BE2C (cell line): Measurements from ENCODE around the gene LGI1.

Experiments
- DNase-seq: peaks from one replicate; pipeline ENCODE4 v3.0.0-alpha.2; 2020
- H3K27me3 ChIP-seq: fragments of 250-450 bp; sonication (Bioruptor Pico); 2 replicates; pipeline ENCODE4 v1.5.1; 2020; ENCODE audit warnings: mild to moderate bottlenecking
- H3K36me3 ChIP-seq: fragments of 250-450 bp; sonication (Bioruptor Pico); 2 replicates; pipeline ENCODE4 v1.5.1; 2020; ENCODE audit warnings: mild to moderate bottlenecking
- H3K4me1 ChIP-seq: fragments of 250-450 bp; sonication (Bioruptor Pico); 2 replicates; pipeline ENCODE4 v1.5.1; 2020
- H3K4me3 ChIP-seq: 2 replicates; pipeline ENCODE4 v1.5.1; 2011; ENCODE audit warnings: low read depth, low read length
- H3K9me3 ChIP-seq: fragments of 250-450 bp; sonication (Bioruptor Pico); 2 replicates; pipeline ENCODE4 v1.5.1; 2020
- TF ChIP-seq, protein P1 (sequence below): IDR thresholded peaks from 2 replicates; pipeline ENCODE4 v1.5.1; 2012; ENCODE audit warnings: mild to moderate bottlenecking, low read depth, low read length

The LGI1 gene

DNA sequence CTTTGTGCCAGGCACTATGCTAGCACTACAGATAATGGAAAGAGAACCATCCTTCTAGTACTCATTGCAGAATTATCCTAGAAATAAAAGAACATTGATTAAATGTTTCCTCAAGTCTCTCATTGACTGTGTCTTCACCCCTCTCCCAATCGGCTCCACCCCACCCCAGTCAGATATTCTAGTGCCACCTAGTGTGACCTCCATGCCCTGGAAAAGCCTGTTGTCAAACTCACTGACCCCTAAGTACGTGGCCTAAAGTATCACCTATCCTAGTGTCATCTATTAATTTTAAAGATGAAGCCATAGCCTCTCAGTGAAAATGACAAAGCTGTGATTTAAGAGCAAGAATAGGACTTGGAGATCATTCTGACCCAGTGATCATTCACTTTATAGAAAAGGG lies 26.3 kb downstream of the LGI1 start:
- no peaks in the 10 kb centered on the region for H3K4me1 ChIP-seq
- TF ChIP-seq, protein P1, sequence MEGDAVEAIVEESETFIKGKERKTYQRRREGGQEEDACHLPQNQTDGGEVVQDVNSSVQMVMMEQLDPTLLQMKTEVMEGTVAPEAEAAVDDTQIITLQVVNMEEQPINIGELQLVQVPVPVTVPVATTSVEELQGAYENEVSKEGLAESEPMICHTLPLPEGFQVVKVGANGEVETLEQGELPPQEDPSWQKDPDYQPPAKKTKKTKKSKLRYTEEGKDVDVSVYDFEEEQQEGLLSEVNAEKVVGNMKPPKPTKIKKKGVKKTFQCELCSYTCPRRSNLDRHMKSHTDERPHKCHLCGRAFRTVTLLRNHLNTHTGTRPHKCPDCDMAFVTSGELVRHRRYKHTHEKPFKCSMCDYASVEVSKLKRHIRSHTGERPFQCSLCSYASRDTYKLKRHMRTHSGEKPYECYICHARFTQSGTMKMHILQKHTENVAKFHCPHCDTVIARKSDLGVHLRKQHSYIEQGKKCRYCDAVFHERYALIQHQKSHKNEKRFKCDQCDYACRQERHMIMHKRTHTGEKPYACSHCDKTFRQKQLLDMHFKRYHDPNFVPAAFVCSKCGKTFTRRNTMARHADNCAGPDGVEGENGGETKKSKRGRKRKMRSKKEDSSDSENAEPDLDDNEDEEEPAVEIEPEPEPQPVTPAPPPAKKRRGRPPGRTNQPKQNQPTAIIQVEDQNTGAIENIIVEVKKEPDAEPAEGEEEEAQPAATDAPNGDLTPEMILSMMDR = no peak
- DNase-seq = no peak
- H3K36me3 ChIP-seq = no peaks in the 10 kb centered on the region
- no peaks in the 10 kb centered on the region for H3K9me3 ChIP-seq
- H3K4me3 ChIP-seq = no peak overlapping the region
- no peaks in the 10 kb centered on the region for H3K27me3 ChIP-seq

DNA sequence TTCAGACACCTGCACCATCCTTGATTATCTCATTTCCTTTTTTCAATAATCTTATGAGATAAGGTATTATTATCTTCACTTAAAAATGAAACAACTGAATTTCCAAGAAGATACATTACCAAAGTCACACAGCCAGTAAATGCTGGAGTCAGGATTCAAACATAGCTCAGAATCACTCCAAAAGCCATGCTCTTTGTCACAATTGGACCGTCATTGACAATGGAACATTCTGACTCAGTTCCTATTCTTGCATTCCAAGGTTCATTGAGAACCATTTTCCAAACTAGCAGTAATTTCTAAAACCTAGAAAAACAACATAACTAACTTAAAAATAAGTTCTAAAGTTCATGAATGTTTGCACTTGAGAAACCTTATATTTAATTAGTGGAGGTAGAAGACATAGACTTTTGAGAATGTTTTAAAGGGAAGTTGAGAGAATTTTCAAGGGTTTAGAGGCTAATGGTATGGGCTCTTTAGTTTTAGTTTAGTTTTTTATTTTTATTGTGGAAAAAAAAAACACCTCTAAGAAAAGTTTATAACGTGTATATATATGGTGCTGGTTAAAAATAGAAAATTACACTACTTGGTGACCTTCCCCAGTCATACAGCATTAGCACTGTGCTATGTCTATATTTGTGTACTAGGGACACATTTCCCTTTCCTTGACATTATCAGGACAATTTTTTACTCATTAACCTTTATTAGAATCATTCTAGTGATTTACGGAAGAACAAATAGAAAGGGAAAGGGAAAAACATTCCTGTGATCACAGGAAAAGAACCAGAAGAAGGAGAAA lies 30.9 kb downstream of the LGI1 start:
- Histone ChIP-seq H3K9me3 (no peaks in the 10 kb centered on the region), H3K36me3 (no peaks in the 10 kb centered on the region), H3K4me1 (no peaks in the 10 kb centered on the region), H3K27me3 (no peaks in the 10 kb centered on the region), H3K4me3 (no peak overlapping the region)
- TF ChIP-seq, protein P1 = no peak
- DNase-seq = no peak

DNA sequence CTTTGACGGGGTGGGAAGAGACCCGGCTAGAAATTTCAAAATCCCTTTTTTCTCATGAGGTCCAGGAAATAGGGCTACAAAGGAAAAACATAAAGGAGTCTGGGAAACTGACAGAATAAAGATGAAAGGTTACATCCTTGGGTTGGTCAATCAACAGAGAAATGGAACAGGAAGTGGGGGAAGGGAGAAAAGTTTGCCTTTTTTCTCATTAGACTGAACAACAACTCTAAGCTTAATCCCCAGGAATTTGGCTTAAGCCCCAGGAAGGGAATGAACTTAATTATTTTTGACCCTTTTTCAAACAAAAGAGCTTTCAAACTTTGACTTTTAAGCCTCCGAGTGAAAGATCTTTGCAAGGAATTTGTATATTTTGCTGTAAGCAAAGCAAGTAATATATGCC lies 32.7 kb downstream of the LGI1 start:
- Histone ChIP-seq H3K9me3 (no peaks in the 10 kb centered on the region), H3K36me3 (no peaks in the 10 kb centered on the region), H3K4me1 (no peaks in the 10 kb centered on the region), H3K4me3 (no peak overlapping the region), H3K27me3 (no peaks in the 10 kb centered on the region)
- DNase-seq = no peak
- TF ChIP-seq, protein P1 = no peak

DNA sequence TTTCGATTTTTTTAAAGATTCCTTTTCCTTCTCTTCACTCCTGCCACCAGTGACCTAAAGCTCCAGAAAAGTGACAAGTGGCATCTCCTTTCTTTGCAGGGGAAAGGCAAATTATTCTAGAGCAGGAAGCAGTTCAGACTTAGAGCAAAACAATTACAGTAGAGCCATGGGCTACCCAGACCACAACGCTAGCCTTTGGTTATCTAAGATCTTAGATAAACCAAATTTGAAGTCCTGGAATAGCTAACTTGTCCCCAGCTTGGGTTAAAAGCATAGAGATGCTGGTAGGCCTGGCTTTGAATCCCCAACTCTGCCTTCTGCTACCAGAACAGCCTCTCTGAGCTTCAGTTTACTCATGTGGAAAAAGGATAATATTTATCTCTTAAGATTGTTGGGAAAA lies 38.4 kb downstream of the LGI1 start:
- DNase-seq = no peak

DNA sequence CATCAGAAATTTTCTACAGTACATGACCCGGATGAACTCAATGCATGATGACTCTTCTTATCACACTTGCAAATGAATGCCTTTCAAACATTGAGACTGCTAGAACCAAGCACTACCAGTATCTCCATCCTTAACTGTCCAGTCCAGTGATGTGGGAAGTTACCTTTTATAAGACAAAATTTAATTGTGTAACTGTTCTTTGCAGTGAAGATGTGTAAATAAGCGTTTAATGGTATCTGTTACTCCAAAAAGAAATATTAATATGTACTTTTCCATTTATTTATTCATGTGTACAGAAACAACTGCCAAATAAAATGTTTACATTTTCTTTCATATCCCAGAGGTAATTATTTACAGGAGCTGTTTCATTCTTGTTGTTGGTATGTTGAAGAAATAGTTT lies 40.1 kb downstream of the LGI1 start:
- DNase-seq = no peak
- TF ChIP-seq, protein P1 = no peak
- H3K4me3 ChIP-seq = no peak overlapping the region
- no peaks in the 10 kb centered on the region for H3K36me3 ChIP-seq
- H3K4me1 ChIP-seq = 0 out of 2 replicates have a peak, but pooled peaks cover 3% of the 10 kb centered on the region
- H3K9me3 ChIP-seq = no peaks in the 10 kb centered on the region
- no peaks in the 10 kb centered on the region for H3K27me3 ChIP-seq

More for the DNA sequence above, 38.4 kb downstream of the LGI1 start:
- H3K4me3 ChIP-seq = no peak overlapping the region
- H3K36me3 ChIP-seq = no peaks in the 10 kb centered on the region
- no peaks in the 10 kb centered on the region for H3K9me3 ChIP-seq
- TF ChIP-seq, protein P1 = no peak
- H3K27me3 ChIP-seq = no peaks in the 10 kb centered on the region
- 0 out of 2 replicates have a peak, but pooled peaks cover 3% of the 10 kb centered on the region for H3K4me1 ChIP-seq

DNA sequence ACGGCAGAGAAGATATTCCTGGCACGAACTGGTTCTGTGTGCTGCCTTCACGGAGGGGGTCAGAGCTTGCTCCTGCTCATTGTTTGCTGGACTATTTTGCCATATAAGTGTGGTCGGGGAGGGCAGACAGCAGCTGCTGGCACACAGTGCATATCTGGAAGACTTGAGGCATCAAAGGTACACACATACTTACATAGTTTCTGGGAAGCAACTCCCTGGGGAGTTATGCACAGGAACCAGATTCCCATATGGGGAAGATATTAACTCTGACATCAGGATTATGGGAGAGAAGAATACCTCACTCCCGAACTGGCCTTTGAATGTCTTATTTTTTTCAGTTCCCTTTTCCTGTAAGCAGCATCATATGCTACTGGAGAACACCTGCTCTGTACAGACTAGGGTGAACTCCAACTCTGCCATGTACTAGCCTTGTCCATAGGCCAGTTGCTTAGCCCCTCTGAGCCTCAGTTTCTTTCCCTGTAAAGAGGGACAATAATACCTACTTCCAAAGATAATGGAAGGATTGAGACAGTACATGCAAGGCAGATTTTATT lies 41.5 kb downstream of the LGI1 start:
- DNase-seq = peak; percentile 14
- TF ChIP-seq, protein P1 = no peak
- no peaks in the 10 kb centered on the region for H3K36me3 ChIP-seq
- no peak overlapping the region for H3K4me3 ChIP-seq
- 0 out of 2 replicates have a peak, but pooled peaks cover 3% of the 10 kb centered on the region for H3K4me1 ChIP-seq
- no peaks in the 10 kb centered on the region for H3K27me3 ChIP-seq
- H3K9me3 ChIP-seq = no peaks in the 10 kb centered on the region
